ENCODE measurements around the gene C13orf46.

The C13orf46 gene

DNA sequence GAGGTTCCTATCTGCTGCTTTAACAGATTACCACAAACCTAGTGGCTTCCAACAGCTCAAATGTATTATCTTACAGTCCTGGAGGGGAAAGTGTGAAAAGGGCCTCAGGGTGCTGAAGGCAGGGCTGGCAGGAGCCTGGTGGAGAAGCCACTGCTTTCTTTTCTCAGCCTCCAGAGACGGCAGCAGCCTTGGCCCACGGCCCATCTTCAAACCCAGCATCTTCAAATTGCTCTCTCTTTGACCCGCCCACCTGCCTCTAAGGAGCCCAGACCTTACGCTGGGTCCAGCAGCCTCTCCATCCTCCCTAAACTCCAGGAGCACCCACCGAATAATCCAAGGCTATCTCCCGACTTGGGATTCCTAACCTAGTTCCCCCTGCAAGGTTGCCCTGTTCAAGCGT, 35.6 kb downstream of the C13orf46 start:
- no peak for DNase-seq (ENCODE audit: low spot score)

DNA sequence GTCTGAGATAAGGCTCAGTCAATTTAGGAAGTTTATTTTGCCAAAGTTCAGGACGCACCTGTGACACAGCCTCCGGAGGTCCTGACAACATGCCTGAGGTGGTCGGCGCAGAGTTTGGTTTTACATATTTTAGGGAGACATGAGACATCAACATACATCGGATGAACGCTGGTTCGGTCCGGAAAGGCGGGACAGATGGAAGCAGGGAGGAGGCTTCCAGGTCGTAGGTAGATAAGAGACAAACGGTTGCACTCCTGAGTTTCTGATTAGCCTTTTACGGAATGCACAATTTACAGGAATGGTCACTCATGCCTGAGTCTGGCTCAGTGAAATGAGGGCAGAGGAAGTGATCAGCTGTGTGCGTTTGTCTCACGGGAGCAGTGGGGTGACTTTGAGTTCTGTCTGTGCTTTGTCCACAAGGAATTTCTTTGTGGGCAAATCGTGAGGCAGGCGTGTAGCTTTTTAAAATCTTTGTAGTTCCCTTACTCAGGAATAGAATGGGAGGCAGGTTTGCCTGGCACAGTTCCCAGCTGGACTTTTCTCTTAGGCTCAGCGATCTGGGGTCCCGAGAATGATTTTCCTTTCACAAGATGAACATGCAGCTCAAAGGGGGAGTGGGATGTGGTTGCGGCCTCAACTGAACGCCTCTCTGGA, 36.2 kb downstream of the C13orf46 start:
- no peak for DNase-seq (ENCODE audit: low spot score)

DNA sequence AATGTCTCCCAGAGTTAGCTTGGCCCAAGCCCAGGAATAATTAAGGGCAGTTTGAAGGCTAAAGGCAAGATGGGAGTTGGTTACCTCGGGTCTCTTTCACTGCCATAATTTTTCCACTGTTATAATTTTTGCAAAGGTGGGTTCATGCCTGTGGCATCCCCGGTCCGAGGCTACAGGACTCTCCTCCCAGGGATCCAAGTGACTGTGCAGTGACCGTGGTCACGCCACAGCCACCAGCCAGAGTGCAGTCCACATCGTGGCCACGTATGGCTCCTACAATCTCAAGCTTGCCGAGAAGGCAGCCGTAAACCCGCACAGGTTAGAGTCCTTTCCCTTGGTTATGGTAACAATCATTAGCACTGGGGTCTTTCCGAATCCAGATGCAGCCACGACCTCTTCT, 36.8 kb downstream of the C13orf46 start:
- DNase-seq (ENCODE audit: low spot score), result no peak

DNA sequence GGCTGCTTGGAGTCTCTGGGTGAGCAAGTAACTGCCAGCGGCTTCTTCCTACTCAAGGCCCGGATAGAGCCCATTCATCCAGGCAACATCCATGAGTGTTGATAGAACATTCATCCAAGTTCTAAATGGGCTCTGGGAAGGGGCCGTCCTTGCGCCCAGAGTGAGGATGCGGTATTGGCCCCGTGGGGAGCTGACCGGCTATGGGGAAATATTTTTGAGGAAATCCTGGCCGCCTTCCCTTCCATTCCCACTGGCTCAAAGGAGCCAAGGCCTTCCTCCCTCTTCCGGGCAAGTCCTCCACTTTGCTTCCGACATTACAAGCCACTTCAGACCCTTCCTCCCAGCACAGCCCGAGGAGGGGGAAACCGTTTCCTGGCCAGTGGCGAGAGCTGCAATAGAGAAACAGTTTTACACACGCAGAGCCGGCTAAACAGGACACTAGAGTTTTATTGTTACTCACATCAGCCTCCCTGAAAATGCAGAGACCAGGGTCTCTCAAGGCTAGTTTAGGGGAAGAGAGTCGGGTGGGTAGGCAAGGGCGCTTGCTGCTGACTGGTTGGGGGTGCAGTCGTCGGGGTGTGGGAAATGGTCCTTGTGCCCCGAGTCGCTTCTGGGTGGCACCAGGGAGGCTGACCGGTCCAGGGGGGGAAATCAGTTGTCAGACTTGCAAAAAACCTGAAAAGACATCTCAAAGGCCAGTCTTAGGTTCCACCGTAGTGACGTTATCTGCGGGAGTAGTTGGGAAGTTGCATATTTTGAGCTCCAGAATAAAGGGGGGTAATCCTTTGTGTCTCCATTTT, 37.5 kb downstream of the C13orf46 start:
- peak; percentile 56 for DNase-seq (ENCODE audit: low spot score)

DNA sequence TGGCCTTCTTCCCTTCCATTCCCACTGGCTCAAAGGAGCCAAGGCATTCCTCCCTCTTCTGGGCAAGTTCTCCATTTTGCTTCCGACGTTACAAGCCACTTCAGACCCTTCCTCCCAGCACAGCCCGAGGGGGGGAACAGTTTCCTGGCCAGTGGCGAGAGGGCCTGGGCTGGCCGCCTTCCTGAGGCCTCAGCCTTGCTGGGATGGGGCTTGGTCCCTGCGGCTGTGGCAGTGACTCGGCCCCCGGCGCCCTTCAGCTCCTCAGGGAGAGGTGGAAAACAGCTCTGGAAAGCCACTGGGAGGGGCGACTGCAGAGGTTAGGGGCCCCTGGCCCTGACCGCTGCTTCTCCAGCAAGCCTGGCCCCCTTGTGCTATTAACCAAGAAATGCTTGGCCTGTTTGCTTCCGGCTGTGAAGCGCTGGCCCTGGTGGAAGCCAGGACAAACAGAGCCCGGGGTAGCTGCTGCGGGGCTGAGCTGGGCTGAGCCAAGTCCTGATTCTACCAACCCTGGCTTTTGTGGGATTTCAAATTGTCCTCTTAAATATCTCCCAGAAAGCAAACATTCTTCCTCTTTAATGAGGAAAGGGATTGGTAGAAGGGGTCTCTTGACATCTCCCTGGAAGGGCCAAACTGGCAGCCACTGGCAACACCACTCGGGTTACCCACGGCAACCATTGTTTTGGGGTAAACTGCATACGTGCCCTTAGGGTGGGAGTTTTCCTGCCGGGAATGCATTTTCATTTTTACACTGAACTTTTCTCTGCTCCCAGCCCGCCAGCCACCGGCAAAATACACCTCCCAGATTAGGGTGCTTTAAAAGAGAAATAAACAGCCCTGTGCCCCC, 38.7 kb downstream of the C13orf46 start:
- DNase-seq (ENCODE audit: low spot score), result peak; percentile 70

DNA sequence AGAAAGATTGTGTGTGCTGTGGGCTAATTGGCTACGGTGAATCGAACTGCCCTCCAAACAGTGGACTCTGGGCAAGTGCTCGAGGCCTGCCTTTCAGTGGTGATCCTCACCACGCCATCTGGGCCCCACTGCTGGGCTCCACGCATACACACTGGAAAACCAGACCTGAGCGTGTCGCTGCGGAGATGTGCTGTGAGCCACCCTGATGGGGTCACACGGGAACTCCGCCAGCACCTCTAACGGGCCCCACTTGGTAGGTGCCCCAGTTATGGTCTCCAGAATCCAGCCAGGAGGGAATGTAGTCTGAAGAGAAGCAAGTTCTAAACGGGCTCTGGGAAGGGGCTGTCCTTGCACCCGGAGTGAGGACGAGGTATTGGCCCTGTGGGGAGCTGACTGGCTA, 39.3 kb downstream of the C13orf46 start:
- DNase-seq (ENCODE audit: low spot score), result peak; percentile 30

DNA sequence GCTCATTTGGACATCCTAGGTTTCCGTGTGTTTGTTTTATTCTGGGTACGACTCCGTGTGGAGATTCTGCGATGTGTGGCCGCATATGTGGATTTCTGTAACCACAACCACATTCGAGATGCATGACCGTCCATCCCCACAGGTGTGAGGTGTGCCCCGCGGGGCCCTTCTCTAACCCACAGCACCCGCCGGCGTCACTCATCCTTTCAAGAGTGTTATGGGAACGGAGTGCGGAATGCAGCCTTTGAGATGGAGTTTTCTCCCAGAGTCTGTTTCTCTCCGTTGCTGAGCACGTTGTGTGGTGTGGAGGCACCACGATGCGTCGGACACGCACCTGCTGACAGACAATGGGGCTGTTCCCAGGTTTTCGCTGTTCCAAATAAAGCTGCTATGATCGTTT, 40.0 kb downstream of the C13orf46 start:
- DNase-seq (ENCODE audit: low spot score), result peak; percentile 17

DNA sequence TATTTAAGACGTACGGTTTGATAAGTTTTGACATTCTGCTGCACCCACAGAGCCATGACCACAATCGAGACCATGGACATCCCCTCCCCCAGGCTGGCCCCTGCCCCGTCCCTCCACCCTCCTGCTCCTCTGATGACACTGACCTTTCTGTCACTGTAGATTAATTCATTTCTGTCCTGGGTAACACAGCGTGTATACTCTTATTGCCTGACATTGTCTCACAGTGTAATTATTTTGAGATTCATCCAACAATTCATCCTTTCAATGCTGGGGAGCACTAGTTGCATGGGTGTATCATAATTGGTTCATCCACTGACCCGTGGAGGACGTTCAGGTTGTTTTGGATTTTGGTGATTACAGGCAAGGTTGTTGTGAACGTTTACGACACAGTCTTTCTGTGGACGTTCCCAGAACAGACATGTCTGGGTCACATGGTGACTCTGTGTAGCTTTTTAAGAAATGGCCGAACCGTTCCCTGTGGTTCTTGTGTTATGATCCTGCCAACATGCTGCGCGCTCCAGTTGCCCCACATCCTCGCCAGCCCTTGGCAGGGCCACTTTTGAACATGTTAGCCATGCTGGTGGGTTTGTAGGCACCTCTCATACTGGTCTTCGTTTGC, 41.9 kb downstream of the C13orf46 start:
- peak; percentile 36 for DNase-seq (ENCODE audit: low spot score)

DNA sequence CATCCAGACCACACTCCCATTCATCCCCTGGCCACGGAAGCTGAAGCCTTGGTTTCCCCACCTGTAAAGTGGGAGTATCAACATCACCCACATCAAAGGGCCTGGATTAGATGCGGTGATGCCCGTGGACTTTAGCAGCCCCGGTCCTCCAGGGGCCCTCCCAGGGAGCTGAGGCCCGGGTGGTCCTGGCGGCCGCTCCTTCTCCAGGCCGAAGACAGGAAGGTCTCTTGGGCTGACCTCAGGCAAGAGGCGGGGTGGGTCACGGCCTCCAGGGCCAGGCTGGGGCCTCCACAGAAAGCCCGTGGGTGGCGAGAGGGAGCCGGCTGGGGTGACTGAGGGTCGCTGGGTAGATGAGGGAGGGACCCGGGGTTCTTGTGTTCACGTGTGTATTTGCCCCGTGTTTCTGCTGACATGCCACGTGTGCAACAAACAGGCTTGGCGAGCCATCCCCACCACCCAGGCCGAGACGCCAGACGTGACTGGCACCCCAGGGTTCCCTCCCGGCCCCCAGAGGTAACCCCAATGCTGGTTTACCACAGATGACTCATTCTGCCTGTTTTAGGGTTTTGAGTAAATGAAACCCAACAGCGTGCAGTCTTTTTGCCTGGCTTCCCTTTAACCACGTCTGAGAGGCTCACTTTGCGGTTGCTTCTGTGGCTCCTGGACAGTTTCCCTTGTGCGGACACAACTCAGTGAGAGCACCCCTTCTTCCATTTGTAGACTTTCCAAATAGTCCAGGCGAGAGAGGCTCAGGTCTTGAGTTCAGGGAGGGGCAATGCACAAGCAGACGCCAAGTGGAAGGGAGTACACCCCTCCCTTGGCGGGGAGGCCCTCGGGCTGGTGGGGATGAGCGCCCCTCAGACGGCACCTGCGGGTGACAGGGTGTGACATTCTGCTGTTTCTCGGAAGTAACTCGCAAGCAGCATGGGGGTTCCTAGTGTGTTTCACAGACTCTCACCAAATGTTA, 42.9 kb downstream of the C13orf46 start:
- peak; percentile 54 for DNase-seq (ENCODE audit: low spot score)

DNA sequence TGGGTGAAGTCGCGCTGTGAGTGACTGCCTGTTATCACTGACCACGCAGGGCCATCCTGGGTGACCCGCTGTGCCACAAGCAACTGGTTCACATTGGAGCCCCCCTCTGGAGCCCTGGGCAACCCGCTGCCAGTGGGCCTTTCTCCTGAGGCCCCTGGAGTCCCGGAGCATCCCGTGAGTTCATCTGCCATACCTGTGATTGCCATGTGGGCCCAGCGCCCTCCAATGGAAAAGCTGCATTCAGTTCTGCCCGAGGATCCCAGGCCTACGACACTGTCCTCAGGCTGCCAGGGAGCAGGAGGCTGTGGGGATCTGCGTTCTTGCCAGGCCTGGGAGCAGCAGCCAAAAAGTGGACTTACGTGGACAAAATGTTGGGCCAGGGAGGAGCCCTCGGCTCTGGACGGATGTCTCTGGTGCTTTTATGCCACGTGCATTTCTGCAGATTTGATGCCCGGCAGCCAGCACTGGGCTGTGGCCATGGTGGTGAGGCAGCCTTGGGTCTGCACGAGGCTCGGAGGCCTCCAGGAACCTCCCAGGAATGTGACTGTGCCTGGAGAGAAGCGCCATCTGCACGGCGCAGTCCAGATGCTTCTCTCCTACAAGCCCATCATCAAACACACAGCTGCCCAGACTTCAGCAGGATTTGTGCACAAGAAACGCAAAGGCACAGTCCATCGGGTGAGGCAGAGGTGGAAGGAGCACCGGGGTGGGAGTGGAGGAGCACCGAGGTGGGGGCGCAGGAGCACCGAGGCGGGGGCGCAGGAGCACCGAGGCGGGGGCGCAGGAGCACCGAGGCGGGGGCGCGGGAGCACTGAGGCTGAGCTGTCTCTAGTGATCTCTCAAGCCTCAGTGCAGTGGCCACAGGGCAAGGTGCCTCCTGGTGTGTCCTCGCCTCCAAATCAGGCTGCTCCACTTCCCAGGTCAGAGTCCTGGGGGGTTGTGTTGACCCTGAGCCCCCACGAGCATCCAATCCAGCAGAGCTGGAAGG, 44.0 kb downstream of the C13orf46 start:
- DNase-seq (ENCODE audit: low spot score), result peak; percentile 61

DNA sequence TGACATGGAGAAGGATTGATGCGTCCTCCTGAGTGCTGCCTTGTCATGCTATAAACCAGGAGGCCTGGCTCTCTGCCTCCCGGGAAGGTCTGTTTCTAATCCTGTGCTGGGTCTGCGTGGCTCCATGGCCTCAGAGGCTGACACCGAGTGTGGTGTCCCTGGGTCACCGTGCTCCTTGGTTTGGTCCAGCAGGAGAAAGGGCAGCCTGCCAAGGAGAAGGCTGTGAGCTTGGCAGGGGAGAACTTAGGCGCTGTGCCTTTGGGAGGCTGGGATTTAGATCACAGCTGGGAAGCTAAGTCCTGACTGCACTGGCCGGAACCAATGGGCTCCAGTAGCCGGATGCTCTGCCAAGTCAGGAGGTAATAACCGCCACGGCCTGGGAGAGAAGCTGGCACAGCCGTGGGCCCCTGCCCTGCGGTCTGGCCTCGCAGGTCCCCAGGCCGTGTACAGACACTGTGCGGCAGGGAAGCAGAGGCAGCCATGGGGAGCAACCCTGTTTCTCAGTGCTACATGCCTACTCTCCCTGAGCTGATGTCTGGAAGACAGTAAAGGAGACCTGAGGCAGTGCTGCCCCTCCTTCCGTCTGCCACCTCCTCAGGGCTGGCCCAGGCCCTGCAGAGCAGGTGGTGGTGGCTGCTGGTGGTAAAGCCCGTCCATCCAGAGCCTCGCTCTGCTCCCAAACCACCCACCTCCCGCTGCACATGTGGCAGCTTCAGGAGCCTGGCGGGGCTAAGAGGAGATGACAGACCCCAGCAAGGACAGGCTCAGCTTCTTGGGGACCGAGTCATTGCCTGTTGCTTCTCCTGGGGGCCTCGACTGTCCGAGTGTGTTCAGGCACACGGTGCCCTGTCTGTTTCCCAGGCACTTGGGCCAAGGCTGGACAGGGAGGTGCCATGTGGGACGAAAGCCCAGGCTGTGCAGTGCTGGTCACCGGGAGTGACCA, 44.9 kb downstream of the C13orf46 start:
- DNase-seq (ENCODE audit: low spot score), result peak; percentile 72

DNA sequence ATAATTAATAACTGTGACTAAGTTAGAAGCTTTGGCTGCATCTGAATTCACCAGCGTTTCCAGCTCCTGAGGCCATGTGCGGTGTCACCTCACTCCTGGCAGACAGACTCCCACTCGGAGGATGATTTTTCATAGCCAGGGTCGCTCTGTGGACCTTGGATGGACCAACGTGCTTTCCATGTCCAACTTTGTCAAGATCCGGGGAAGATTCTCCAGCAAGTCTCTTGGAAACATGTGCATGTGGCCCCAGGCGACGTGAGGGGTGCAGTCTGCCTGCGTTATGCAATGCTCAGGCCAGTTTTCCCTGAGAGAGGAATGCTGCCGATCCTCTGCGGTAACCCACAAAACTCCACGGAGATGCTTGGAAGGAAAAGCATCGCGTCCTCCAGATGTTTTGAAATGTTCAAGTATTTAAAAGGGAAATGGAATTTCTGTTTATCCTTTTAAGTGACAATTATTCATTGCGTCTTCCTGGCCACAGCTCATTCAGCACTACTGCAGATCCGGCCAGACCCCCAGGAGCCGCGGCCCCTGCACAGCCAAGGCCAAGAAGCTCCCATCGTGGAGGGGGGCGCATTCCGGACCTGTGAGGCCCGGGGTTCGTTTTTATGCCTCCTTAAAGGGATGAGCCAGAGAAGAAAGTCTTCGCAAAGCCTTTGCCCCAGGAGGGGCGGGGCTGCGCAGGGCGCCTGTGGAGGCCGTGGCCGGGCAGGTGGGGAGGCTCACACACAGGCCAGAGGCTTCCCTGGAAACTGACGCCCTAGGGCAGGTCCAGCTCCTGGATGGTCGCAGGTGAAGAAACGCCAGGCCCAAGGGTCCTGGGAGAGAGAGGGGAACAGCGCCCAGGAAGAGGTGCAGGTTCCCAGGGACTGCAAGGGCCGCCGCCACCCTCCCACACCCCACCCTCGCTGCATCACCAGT, 46.0 kb downstream of the C13orf46 start:
- peak; percentile 66 for DNase-seq (ENCODE audit: low spot score)

DNA sequence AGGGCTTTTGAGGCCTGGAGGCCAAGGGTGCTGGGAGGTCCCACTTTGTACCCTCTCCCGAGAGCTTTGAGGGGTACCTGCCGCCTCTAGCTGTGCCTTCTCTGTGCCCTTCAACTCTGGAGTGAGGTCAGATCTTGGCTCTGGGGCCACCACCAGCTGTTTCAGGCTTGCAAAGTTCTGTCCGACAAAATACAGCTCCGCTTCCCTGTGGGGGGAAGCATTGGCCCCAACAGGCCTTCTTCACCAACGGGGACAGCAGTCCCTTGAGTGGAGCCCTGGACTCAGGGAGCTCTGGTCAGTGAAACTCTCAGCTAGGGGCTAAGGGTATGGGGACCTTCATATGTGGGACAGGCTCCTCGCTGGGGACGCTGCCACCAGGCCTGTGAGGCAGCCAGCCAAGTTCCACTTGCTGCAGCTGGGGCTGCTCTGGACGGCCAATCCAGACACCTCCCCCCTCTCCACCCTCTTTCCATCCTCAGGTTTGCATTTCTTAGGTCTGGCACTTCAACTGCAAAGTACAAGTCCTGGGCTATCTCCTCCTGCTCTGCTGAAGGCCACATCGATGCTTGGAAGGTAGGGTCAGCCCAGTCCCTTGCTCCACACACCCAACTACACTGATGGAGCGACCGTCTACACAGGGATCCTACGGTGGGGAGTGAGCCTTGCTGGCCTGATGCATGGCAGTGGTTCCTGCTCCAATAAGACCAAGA, 46.8 kb downstream of the C13orf46 start:
- DNase-seq (ENCODE audit: low spot score), result peak; percentile 65

DNA sequence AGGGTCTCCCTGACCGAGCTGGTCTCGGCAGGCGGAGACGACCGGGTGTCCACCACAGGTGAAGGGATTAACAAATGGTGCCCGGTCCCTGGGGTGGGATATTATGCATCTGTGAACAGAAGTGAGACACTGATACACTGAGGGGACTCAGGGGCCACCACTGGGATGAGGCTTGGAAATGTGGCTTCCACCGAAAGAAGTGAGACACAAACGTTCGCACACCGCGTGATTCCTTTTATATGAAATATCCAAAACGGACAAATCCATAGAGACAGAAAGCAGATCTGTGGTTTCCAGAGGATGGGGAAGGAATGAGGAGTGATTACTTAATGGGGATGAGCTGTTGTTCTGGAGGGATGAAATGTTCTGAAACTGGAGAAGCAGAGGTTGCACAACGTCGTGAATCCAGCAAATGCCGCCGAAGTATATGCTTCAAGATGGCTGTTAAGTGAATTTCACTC, 47.5 kb downstream of the C13orf46 start:
- peak; percentile 55 for DNase-seq (ENCODE audit: low spot score)

DNA sequence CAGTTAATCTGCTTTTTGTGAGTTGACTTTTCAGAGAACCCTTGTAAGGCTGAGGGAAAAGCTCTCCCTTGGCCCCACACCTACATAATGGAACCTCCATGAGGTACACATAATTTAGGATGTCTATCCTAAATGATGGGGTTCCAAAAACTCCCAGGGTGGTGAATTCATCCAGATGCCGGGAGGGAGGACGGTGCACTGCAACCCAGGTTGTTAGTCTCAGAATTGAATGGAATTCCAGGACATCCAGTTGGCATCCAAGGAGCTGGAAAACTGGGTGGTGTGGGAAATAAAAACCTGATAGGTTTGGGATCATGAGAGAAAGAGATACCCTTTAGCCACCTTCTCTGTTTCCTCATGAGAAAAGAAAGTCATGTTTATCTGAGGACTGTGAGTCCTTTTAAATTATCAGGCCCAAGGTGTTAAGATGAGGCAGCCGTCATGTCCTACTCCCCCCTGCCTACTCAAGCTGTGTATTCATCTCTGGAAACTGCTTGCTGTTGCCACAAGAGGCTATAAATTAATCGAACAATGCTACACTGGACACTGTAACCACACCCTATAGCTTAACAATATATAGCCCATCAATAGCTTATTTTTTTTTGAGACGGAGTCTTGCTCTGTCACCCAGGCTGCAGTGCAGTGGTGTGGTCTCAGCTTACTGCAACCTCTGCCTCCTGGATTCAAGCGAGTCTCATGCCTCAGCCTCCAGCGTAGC, 49.5 kb downstream of the C13orf46 start:
- DNase-seq (ENCODE audit: low spot score), result peak; percentile 17
